ENCODE data around the gene MYO1B.

MYO1B gene

DNA sequence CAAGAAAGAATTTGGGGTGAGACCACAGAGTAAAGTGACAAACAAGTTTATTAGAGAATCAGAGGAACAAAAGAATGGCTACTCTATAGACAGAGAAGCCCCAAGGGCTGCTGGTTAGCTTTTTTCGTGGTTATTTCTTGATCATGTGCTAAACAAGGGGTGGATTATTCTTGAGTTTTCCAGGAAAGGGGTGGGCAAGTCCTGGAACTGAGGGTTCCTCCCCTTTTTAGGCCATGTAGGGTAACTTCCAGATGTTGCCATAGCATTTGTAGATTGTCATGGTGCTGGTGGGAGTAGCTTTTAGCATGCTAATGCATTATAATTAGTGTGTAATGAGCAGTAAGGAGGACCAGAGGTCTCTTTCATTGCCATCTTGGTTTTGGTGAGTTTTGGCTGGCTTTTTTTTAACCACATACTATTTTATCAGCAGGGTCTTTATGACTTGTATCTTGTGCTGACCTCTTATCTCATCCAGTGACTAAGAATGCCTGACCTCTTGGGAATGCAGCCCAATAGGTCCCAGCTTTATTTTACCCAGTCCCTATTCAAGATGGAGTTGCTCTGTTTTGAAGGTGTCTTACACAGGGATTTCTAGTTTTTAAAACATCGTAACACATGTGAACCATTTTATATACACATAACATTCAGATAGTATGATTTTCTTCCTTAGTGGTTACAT is 77.8 kb downstream of the MYO1B start:
- no peak for DNase-seq (ENCODE audit: low read depth)
- H3K4me3 ChIP-seq (ENCODE audit: low read depth, low read length) = no peak overlapping the region
- TF ChIP-seq, protein P1, sequence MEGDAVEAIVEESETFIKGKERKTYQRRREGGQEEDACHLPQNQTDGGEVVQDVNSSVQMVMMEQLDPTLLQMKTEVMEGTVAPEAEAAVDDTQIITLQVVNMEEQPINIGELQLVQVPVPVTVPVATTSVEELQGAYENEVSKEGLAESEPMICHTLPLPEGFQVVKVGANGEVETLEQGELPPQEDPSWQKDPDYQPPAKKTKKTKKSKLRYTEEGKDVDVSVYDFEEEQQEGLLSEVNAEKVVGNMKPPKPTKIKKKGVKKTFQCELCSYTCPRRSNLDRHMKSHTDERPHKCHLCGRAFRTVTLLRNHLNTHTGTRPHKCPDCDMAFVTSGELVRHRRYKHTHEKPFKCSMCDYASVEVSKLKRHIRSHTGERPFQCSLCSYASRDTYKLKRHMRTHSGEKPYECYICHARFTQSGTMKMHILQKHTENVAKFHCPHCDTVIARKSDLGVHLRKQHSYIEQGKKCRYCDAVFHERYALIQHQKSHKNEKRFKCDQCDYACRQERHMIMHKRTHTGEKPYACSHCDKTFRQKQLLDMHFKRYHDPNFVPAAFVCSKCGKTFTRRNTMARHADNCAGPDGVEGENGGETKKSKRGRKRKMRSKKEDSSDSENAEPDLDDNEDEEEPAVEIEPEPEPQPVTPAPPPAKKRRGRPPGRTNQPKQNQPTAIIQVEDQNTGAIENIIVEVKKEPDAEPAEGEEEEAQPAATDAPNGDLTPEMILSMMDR (IDR thresholded peaks at IDR 0.05; ENCODE audit: low read depth, low read length, missing control alignments) = no peak

DNA sequence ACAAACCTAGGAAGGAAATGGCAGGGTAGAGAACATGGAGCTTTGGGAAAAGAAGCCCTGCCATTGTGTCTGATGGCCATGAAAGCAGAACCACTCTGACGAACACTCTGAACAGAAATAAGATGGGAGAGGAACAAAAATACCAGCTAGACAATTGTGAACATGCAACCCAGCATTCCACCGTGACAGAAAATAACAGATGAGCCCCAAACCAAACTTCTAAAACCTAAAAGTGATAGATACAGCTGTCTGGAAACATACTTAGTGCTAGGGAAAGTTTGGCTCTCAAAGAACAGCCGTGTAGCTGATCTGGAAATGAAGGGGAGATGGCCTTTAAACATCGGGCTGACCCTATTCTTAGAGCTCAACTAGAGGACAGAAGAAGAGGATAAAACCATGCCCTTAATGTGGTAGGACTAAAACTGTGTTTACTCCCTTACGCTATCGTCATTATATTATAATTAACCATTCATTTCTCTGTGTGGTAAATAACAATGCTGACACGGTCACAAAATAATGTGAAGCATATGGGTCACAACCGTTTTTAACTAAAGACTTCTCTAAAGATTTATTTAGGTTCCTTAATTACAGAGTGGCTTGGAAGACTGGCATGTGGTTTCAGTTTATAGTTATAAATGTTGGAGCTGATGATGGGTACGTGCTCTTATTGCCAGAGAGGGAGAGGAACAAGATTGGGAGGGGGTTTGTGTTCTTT is 80.6 kb downstream of the MYO1B start:
- no peak for DNase-seq (ENCODE audit: low read depth)
- TF ChIP-seq, protein P1 (IDR thresholded peaks at IDR 0.05; ENCODE audit: low read depth, low read length, missing control alignments) = no peak
- H3K4me3 ChIP-seq (ENCODE audit: low read depth, low read length) = no peak overlapping the region

DNA sequence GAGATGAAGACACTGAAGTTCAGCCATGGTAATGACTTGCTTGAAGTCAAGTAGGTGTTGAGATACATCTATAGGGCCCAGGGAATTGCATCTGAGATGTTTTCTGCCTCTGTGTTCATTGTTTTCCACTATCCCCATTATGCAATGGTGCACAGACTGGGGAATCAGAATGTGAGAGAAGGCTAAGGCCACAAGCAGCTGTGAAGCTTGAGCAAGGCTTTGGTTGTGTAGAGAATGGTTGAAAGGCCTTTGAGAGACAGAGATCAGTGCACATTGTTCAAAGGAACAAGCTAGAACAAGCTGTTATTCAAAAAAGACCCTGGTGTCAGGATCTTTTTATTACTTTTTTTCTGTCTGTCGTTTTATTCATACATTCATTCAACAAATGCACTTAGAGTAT is 82.3 kb downstream of the MYO1B start:
- TF ChIP-seq, protein P1 (IDR thresholded peaks at IDR 0.05; ENCODE audit: low read depth, low read length, missing control alignments) = no peak
- DNase-seq (ENCODE audit: low read depth) = no peak
- no peak overlapping the region for H3K4me3 ChIP-seq (ENCODE audit: low read depth, low read length)

DNA sequence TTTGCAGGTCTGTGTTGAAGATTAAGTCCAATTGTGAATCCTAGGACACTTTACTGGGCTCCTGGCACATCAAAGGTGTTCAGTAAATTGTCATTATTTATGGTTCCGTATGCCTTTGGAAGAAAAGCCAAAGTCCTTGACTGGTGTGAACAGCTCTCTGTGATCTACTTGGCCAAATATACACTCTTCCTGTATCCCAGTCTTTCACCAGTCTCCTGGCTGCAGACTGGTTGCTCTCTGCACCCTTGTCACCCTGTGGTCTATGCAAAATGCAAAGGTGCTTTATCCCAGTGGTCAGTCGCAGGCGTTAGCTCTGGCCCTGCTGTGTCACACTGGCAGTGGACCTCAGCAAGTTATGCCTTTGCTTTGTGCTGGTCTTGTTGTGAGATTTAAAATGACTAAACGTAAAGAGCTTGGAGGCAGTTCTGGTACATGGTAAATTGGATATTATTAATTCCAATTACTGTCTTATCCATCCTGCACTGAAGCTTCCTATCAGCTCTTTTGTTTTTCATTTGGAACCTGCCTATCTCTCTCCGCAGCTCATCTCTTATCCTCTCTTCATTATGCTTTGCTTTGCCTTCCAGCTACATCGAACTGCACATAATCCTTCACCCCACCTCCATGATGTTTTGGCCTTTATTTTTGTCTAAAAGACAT is 83.1 kb downstream of the MYO1B start:
- no peak for DNase-seq (ENCODE audit: low read depth)
- no peak overlapping the region for H3K4me3 ChIP-seq (ENCODE audit: low read depth, low read length)
- TF ChIP-seq, protein P1 (IDR thresholded peaks at IDR 0.05; ENCODE audit: low read depth, low read length, missing control alignments) = no peak

GRCh38 chr2:191329841-191330240 is 84.6 kb downstream of the MYO1B start:
- TF ChIP-seq, protein P1 (IDR thresholded peaks at IDR 0.05; ENCODE audit: low read depth, low read length, missing control alignments) = no peak
- H3K4me3 ChIP-seq (ENCODE audit: low read depth, low read length) = no peak overlapping the region
- DNase-seq (ENCODE audit: low read depth) = no peak

DNA sequence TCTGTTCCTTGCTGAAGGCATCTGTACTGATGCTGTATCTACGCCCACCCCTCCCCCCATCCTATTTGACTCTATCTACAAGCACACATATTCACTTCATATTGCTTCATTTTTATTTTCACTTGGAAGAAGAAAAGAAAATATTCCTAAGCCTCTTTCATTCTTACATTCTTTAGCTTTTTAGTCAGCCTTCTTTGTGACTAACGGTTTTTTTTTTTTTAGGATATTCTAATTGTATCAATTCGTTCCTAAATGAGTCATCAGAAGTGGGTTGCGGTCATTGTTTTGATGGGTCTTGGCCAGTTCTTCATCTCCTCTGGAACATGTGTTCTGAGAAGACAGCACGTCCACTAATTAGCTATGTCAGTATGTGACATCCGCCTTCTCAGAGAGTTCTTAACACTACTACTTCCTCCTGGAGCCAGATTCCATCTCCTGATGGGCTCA is 88.7 kb downstream of the MYO1B start:
- DNase-seq (ENCODE audit: low read depth) = no peak
- TF ChIP-seq, protein P1 (IDR thresholded peaks at IDR 0.05; ENCODE audit: low read depth, low read length, missing control alignments) = no peak
- no peak overlapping the region for H3K4me3 ChIP-seq (ENCODE audit: low read depth, low read length)
